HG03521 (cell line): Measurements from ENCODE around the gene RASGRP2.

Experiments used
- ATAC-seq: cut with Tn5 transposase; IDR thresholded peaks from one replicate; pipeline ENCODE4 v1.9.1; 2021; ENCODE audit warnings: mild to moderate bottlenecking, moderate library complexity; ENCODE audit not compliant: unreplicated experiment

Gene RASGRP2

DNA sequence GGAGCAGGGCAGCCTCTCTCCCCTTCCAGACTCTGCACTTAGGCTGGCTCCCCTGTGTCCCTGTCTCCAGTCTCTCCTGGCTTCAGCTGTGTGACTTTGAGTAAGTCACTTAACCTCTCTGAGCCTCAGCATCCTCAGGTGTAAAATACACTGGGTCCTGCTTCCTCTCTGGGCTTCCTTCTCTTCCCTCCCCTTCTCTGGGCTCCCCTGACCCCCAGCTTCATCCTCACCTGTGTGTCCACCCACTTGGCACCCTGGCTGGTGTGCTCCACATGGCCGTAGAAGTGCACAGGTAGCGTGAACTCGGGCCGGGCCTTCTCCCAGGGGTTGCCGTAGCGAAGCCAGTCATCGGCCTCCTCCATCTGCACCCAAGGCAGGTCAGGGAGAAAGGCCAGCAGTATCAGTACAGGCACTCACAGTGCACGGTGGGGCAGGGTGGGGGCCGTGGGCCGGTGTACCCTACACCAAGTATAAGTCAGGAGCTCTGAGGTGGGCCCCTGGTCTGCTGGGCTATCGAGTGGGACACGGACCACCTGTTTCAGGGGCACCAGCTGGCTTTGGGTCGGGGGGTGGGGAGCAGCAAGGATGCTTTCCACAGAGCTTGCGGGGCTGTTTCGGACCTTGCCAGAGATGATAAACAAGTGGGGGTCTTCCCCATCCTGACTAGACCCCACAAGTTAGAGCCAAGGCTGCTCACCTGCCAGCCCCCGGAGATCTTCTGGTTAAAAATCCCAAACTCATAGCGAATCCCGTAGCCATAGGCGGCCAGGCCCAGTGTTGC is 13.8 kb upstream of the RASGRP2 start:
- ATAC-seq: no peak

DNA sequence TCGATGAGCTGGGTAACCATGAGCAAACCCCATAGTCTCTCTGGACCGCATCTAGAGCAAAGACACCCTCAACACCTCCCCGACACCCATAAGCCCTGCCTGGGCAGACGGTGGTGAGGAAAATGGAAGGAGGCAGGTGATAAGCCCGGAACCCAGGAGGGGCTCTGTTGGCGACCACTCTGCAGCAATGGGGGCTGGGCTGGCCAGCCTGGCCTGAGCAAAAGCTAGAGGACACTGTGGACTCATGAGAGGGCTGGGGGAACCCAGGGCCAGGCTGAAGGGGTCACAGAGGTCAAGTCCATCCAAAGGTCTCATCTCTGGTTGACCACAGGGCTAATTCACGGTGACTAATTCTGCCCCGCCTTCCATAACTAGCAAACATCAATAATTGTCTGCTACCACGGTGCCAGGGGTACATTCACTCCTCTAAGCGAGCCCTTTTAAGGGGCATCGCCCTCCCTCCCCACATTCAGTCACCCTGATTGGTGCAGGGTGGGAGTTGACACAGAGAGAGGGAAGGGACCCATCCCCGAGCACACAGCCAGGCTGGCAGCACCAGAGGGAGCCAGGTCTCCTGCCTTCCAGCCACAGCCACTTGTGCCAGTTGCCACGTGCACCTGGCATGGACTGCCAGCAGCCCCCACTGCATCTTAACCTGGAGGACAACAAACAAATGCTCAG is 11.9 kb upstream of the RASGRP2 start:
- ATAC-seq: no peak

DNA sequence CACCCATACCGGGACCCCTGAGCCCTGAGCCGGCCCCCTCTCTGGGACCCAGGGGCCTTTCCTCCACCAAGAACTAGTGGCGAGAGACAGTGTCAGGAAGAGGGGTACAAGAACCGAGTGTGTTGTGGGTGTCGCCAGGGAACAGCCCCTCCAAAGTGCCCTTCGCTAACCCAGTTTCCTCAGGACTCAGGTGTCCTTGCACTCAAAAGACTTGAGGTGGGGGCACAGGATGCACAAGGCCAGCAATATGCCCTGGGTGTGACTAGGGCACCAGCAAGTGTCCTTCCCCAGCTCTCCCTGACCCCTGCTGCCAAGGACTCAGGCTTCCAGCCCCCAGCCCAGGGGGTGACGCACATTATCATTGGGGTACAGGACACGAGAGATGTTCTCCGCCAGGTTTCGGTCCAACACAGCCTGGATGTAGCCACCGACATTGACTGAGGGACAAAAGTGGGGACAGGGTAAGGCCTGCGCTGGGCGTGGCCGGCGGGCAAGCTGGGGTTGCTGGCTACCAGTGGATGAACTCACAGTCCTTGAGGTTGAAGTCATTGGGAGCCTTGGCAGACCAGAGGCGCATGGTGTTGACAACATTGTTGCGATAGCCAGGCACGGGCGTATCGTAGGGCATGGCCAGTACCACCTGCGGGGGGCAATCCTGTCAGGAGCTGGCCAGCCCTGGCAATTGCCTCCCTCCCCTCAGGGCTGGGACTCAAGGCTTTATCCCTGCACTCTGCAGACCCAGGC is 11.1 kb upstream of the RASGRP2 start:
- no peak for ATAC-seq

DNA sequence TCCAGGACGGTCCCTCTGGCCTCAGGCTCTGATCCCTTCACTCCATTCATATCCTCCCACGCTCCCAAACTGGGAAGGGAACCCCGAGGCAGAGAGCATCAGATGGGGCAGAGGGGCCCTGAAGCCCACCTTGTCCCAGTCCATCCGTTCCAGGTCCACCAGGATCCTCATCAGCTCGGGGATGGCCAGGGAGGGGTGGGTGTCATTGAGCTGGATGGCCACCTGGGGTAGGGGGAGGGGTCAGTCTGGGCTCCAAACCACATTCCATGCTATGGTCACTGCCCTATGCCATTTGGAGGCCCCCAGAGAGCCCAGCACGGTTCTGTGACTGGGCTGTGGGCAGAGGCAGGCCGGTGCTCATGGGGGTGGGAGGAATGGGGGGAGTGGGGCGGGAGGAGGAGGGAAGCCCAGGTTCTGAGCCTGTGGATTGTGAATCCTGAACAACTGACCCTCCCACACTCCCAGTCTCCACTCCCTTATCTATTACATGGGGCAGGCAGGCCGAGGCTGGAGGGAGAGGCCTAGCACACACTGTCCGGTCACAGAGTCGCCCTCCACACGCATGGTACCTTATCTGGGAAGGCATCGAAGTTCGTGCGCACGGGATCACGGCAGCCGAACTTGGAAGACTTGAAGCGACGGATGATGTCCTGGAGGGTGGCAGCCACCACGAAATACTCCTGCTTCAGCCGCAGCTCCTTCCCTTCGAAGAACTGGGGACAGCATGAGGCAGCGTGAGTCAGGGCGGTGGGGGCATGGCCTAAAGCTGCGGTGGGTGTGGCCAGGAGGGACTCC is 10.4 kb upstream of the RASGRP2 start:
- no peak for ATAC-seq

- no peak for ATAC-seq
These were observed 9.6 kb upstream of the RASGRP2 start for GRCh38 chr11:64753380-64754123.

GRCh38 chr11:64753019-64753379 is 9.1 kb upstream of the RASGRP2 start:
- ATAC-seq: no peak

DNA sequence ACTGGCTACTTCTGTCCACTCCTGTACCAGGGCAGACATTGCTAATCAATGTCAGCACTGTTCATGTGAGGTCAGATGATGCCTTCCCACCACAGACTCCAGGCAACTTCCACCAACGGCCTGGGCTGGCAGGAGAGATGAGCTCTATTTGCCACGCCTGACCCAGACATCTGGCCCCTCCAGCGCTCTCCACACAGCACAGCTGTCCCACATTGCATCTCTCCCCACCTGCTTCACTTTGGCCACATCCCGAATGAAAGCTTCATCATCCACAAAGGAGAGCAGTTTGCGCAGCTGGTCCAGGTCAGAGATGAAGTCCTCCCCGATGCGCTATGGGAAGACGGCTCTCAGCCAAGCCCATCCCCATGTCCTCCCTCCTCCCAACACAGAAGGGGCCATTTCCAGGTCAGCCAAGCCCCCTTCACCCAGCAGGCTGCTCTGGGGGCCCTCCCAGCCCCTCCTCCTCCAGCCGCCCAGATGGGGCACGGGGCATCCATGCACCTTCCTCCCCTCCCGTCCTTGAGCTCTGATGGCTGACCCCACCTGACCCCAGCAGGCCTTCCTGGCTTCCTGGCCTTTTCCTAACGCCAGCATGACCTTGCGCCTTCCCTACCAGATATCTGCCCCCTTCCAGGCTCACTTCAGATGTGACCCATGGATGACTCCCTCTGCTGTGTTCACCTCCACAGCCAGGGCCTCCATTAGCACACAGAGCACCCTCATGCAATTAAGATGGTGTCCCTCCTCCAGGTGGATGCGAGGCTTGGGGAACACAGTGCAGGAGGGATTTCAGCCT is 8.4 kb upstream of the RASGRP2 start:
- ATAC-seq: no peak

DNA sequence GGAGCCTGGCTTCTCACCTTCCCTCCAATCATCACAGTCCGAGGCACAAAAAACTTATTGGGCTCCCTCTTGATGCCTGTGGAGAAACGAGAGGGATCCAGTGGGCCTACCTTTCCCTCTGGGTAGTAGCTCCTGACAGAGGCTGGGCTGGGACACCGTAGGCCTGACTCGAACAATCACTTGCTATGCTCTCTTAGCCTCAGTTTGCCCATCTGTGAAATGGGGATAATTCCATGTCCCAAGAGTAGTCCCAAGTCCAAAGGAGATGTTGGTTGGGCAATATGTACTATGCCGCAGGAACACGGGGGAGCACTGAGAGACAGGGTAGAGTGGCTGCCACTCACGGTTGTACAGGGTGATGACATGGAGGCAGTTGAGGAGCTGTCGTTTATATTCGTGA is 7.6 kb upstream of the RASGRP2 start:
- no peak for ATAC-seq

DNA sequence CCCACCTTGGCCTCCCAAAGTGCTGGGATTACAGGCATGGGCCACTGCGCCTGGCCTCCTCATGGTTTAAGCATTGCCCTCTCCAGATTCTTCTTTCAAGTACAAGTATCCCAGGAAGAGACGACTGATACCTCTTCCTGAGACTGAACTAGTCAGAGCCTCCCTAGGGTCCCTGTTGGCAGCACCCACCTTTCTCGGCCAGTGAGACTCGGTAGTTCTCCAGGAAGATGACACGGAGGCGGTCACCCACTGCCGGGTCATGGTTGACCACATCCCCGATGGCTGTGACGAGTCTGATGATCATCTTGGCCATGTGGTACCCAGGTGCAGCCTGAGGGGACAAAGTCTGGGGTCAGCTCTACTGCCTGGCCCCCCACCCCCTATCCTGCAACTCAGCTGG is 7.2 kb upstream of the RASGRP2 start:
- ATAC-seq: no peak

DNA sequence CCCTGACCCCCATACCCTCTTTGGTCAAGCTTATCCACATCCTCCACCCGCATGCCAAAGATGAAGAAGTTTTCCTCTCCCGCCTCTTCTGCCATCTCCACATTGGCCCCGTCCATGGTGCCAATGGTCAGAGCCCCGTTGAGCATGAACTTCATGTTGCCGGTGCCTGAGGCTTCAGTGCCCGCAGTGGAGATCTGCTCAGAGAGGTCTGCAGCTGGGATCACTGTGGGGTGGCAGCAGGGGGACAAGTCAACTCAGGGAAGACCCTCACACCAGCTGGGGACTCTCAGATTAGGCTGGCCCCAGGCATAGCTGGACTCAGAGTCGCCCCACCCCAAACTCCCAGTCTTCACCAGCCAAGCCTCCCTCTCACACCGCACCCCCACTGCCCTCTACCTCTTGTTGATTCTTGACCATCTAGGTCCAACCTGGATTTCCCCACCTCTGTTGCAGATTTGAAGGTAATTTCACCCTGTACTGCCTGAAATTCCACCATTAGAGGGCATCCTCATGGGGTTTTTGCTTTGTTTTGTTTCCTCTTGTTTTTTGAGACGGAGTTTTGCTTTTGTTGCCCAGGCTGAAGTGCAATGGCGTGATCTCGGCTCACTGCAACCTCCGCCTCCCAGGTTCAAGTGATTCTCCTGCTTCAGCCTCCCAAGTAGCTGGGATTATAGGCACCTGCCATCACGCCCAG is 6.6 kb upstream of the RASGRP2 start:
- no peak for ATAC-seq

- no peak for ATAC-seq
These were observed 4.2 kb upstream of the RASGRP2 start for GRCh38 chr11:64747961-64748665.

DNA sequence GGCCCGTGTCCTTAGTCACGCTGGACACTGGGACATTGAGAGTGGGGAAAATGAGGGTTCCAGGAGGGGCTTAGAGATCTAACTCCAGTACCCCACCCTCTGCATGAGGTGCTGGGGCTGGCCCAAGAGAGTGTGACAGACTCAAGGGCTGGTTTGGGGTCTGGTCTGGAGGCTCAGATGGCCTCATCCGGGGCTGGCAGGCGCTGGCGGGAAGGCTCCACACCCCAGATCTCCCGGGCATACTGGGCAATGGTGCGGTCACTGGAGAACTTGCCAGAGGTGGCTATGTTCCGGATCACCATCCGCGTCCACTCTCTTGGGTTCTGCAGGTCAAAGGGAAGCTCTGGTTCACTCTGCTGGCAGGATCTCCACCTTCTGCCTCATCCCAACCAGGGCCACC is 2.5 kb upstream of the RASGRP2 start:
- ATAC-seq: no peak

GRCh38 chr11:64745521-64746328 is 1.8 kb upstream of the RASGRP2 start:
- ATAC-seq: no peak

DNA sequence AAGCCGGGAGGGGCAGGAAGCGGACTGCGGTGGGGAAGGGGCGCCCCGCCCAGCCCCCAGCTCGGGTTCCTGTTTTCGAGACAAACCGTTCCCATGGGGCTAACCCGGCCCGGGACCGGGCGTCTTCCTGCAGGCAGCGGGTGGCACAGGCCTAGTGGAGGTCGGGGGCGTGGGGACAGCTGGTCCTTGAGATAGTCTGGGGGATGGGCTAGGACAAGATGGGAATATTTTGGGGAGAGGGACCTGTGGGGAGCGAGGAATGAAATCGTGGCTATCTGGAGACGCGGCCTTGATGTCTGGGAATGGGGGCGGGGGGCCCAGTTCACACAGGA is 1.2 kb upstream of the RASGRP2 start:
- ATAC-seq: no peak

DNA sequence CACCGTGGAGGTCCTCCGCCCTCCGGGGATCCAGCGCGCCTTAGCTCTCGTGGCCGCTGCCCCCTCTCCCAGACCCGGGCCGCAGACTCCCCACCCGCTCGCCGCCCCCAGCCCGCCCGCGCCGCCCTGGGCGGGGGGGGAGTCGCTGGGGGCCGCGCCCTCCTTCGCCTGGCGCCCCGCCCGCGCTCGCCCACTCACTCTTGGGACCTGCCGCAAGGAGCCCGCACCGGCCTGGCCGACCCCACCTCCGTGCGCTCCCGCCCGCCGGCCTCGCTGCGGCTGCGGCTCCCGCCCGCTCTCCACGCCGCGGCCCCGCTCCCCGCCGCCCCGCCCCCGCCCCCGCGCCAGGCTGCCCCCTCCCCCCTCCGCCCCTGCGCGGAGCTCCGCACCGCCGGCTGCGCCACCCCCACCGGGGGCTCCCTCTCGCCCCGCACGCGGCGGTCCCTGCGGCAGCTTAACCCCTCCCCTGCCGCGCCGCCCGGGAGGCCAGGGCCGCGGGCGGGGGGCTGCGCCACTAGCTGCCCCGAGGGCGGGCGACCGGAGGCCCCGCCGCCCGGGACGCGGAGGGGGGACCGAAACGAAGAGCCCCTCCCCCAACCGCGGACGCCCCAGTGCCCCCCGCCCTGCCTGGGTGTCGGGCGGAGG is 724 bp upstream of the RASGRP2 start:
- no peak for ATAC-seq

DNA sequence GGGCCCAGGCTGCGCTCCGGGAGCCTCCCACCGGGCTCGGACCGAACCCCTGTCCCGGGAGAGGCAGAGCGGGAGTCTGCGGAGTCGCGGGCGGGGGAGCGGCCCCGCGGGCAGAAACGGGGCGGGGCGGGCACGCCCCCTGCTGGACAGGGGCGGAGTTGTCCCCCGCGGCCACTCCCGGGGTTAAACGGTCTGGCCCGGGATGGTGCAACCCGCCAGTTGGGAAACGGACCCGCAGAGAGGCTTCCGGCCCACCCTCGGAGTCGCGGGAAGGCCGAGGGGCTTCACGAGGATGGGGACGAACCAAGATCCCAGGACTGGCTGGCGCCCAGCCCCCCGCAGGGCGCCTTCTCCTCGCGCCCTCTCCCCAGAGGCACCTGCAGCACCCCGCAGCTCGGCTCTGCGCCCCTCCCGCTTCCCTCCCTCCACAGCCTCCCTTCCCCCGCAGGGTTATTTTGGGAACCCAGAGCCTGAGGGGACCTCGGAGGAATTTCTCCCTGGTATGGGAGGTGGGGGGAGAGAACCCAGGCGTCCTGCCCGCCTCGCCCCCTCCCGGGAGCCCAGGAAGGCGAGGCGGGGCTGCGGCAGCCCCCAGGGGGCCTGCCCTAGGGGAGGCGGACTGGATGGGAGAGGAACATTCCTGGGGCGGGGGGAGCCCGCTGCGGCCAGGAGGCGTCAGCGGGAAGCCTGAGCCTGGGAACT is 902 bp downstream of the RASGRP2 start:
- ATAC-seq: no peak
